SU-DHL-6 (cell line): Measurements from ENCODE around the gene EYS.
"Not testable (repeated sequence)": the region's sequence is repeated elsewhere in the genome, so short reads cannot be mapped to it uniquely, and the experiment has no call there.

Source experiments
- H2AFZ ChIP-seq: fragments of 200-600 bp; sonication (generic); 2 replicates; pipeline ENCODE4 v1.6.1; 2014; ENCODE audit warnings: low read depth, mild to moderate bottlenecking, moderate library complexity, mixed read lengths, antibody characterized with exemption, low read length; ENCODE audit not compliant: severe bottlenecking
- H3F3A ChIP-seq: fragments of 200-600 bp; shearing (Covaris generic); 2 replicates; pipeline ENCODE4 v1.6.0; 2016; ENCODE audit warnings: antibody characterized with exemption, mild to moderate bottlenecking; ENCODE audit not compliant: insufficient read depth
- H3K27ac ChIP-seq: fragments of 200-600 bp; sonication (generic); 2 replicates; pipeline ENCODE4 v1.5.1; 2016; ENCODE audit warnings: low read depth, mild to moderate bottlenecking, low read length, moderate library complexity, mixed read lengths
- H3K27me3 ChIP-seq: fragments of 200-600 bp; sonication (generic), shearing (Covaris generic); 2 replicates; pipeline ENCODE4 v1.6.0; 2014; ENCODE audit warnings: mild to moderate bottlenecking, low read length
- H3K36me3 ChIP-seq: fragments of 200-600 bp; sonication (generic); 2 replicates; pipeline ENCODE4 v1.6.1; 2014; ENCODE audit warnings: mild to moderate bottlenecking, low read length, mixed read lengths
- H3K4me2 ChIP-seq: fragments of 300-600, 200-600 bp; shearing (Covaris generic), sonication (generic); 2 replicates; pipeline ENCODE4 v1.6.0; 2014; ENCODE audit warnings: low read length, low read depth, mild to moderate bottlenecking; ENCODE audit not compliant: poor library complexity, severe bottlenecking
- H3K4me3 ChIP-seq: fragments of 200-600 bp; sonication (generic); 2 replicates; pipeline ENCODE4 v1.5.1; 2014; ENCODE audit warnings: antibody characterized with exemption, low read length, mild to moderate bottlenecking, mixed read lengths; ENCODE audit not compliant: insufficient read depth, poor library complexity, severe bottlenecking
- H3K79me2 ChIP-seq: fragments of 200-600 bp; sonication (generic); 2 replicates; pipeline ENCODE4 v1.6.1; 2014; ENCODE audit warnings: mild to moderate bottlenecking, low read length, moderate library complexity; ENCODE audit not compliant: insufficient read depth
- H3K9ac ChIP-seq: fragments of 200-600 bp; sonication (generic); 2 replicates; pipeline ENCODE4 v1.7.0; 2014; ENCODE audit warnings: mild to moderate bottlenecking, low read length
- H3K9me2 ChIP-seq: fragments of 200-600 bp; sonication (generic); replicated peaks from 2 replicates; pipeline ENCODE4 v1.6.1; 2014; ENCODE audit warnings: low read length; ENCODE audit not compliant: insufficient read depth
- H3K9me3 ChIP-seq: fragments of 200-600 bp; sonication (generic); 2 replicates; pipeline ENCODE4 v1.6.1; 2014; ENCODE audit warnings: low read length, mixed read lengths; ENCODE audit not compliant: insufficient read depth
- H4K20me1 ChIP-seq: fragments of 200-600 bp; sonication (generic); 2 replicates; pipeline ENCODE4 v1.6.1; 2014; ENCODE audit warnings: low read depth, mild to moderate bottlenecking, antibody characterized with exemption, low read length, moderate library complexity, mixed read lengths
- EZH2phosphoT487 ChIP-seq: fragments of 200-600 bp; sonication (generic), shearing (Covaris generic); conservative IDR thresholded peaks from 2 replicates; pipeline ENCODE4 v1.6.1; 2018; ENCODE audit warnings: mild to moderate bottlenecking, antibody characterized with exemption, low read length, moderate library complexity, mixed read lengths
- TF ChIP-seq, protein P1 (sequence below): fragments of 200-600 bp; sonication (generic); IDR thresholded peaks from one replicate; pipeline ENCODE4 v1.5.1; 2017; ENCODE audit warnings: antibody characterized with exemption, mild to moderate bottlenecking, low read length, moderate library complexity; ENCODE audit not compliant: insufficient read depth, poor library complexity, severe bottlenecking

Gene EYS

DNA sequence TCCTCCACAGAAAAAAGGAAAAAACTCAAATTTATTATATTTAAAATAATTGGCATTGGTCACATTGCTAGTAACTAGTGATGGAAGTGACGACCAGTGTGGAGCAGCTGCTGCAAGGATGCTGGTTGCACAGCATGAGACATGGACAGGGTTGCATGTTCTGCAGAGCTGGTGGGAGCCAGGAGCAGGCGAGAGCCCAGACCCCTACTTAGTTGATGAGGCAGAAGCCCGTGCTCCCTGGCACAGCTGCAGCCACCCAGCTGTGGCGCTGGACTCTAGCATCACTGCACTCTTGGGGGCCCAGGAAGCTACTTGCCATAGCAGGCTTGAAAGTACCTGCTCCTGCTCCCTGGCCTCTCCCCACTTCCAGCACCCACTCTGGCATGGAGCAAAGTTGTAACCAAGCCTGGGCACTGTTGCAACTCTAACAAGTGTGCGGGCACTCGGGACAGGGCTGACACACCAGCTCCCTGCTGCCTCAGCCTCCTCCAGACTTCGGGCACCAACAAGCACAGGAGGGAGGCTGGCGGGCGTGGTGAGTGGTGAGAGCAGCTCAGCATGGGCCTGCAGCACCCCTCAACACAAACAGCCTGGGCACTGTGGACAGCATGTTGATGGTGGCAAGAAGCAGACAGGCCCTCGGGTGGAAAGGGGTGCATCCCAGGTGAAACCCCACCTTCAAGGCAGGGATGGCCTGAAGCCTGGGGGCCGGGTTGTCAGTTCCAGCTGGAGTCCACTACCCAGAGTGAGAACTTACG lies 69.6 kb downstream of the EYS start:
- no peaks in the 10 kb centered on the region for H3K9me2 ChIP-seq
- no peaks in the 10 kb centered on the region for H4K20me1 ChIP-seq
- H3F3A ChIP-seq = no peaks in the 10 kb centered on the region
- H3K4me3 ChIP-seq = no peak overlapping the region
- no peaks in the 10 kb centered on the region for H3K36me3 ChIP-seq
- no peak for TF ChIP-seq EZH2phosphoT487
- TF ChIP-seq, protein P1, sequence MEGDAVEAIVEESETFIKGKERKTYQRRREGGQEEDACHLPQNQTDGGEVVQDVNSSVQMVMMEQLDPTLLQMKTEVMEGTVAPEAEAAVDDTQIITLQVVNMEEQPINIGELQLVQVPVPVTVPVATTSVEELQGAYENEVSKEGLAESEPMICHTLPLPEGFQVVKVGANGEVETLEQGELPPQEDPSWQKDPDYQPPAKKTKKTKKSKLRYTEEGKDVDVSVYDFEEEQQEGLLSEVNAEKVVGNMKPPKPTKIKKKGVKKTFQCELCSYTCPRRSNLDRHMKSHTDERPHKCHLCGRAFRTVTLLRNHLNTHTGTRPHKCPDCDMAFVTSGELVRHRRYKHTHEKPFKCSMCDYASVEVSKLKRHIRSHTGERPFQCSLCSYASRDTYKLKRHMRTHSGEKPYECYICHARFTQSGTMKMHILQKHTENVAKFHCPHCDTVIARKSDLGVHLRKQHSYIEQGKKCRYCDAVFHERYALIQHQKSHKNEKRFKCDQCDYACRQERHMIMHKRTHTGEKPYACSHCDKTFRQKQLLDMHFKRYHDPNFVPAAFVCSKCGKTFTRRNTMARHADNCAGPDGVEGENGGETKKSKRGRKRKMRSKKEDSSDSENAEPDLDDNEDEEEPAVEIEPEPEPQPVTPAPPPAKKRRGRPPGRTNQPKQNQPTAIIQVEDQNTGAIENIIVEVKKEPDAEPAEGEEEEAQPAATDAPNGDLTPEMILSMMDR = no peak
- H3K9me3 ChIP-seq = no peaks in the 10 kb centered on the region
- H3K9ac ChIP-seq = no peak overlapping the region
- no peaks in the 10 kb centered on the region for H3K79me2 ChIP-seq
- H3K27ac ChIP-seq = no peak overlapping the region
- H3K27me3 ChIP-seq = no peaks in the 10 kb centered on the region
- no peak overlapping the region for H3K4me2 ChIP-seq
- no peak overlapping the region for H2AFZ ChIP-seq

DNA sequence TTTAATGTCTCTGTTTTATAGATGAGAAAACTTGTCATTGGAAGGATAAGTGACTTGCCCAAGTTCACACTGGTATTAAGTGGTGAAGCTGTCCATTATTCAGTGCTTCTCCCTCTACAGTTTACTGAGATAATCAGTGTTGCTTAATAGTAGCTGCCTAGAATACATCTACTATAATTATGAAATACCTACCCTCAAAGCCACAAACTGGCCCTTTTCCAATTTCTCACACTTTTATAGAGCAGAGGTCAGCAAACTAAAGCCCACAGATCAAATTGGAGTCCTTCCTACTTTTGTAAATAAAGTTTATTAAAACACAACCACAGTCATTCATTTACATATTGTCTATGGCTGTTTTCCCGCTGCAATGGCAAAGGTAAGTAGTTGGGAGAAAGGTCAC lies 73.5 kb downstream of the EYS start:
- Histone ChIP-seq H3K27ac (no peak overlapping the region), H3F3A (no peaks in the 10 kb centered on the region), H3K36me3 (no peaks in the 10 kb centered on the region), H3K79me2 (no peaks in the 10 kb centered on the region), H3K9me2 (no peaks in the 10 kb centered on the region), H4K20me1 (no peaks in the 10 kb centered on the region), H3K4me2 (no peak overlapping the region), H3K4me3 (no peak overlapping the region), H3K9me3 (no peaks in the 10 kb centered on the region), H2AFZ (no peak overlapping the region), H3K9ac (no peak overlapping the region), H3K27me3 (no peaks in the 10 kb centered on the region)
- TF ChIP-seq, protein P1 = no peak
- TF ChIP-seq EZH2phosphoT487 = no peak

DNA sequence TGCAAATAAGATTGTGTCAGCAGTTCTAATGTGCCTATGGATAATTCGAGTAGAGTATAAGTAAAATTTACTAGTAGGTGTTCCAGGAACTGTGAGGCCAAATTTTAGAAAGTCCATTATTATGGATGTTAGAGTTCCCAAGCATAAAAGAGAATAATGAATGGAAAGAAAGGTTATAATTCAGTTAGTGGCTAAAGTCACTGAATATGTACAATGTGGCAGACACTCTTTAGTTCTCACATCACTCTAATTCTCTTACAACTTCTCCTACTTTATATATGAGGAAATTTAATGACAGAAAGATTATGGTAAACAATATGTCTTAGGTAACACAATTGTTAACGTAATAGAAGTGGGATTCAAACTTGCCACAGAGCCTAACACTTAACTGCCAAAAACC lies 75.3 kb downstream of the EYS start:
- no peak overlapping the region for H3K4me2 ChIP-seq
- no peaks in the 10 kb centered on the region for H3K27me3 ChIP-seq
- TF ChIP-seq, protein P1 = no peak
- no peak for TF ChIP-seq EZH2phosphoT487

DNA sequence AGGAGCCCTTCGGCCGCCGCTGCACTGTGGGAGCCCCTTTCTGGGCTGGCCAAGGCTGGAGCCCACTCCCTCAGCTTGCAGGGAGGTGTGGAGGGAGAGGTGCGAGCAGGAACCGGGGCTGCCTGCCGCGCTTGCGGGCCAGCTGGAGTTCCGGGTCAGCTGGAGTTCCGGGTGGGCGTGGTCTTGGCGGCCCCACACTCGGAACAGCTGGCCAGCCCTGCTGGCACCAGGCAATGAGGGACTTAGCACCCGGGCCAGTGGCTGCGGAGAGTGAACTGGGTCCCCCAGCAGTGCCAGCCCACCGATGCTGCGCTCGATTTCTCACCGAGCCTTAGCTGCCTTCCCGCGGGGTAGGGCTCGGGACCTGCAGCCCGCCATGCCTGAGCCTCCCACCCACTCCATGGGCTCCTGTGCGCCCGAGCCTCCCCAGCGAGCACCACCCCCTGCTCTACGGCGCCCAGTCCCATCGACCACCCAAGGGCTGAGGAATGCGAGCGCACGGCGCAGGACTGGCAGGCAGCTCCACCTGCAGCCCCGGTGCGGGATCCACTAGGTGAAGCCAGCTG lies 79.5 kb downstream of the EYS start:
- H2AFZ ChIP-seq, H3F3A ChIP-seq, H3K9me2 ChIP-seq, H3K79me2 ChIP-seq, H3K9me3 ChIP-seq, H3K36me3 ChIP-seq, H3K27ac ChIP-seq, H3K27me3 ChIP-seq, H3K4me2 ChIP-seq, H3K4me3 ChIP-seq, H4K20me1 ChIP-seq, H3K9ac ChIP-seq: not testable (repeated sequence)

More for the DNA sequence above, 75.3 kb downstream of the EYS start:
- H3K36me3 ChIP-seq = no peaks in the 10 kb centered on the region
- no peak overlapping the region for H3K27ac ChIP-seq
- H3K9me2 ChIP-seq = no peaks in the 10 kb centered on the region
- H3K4me3 ChIP-seq = no peak overlapping the region
- no peaks in the 10 kb centered on the region for H3F3A ChIP-seq
- H3K9ac ChIP-seq = no peak overlapping the region
- no peaks in the 10 kb centered on the region for H3K79me2 ChIP-seq
- H3K9me3 ChIP-seq = no peaks in the 10 kb centered on the region
- H4K20me1 ChIP-seq = no peaks in the 10 kb centered on the region
- H2AFZ ChIP-seq = no peak overlapping the region
